Ishikawa (cell line): ENCODE data around the gene SMIM41.

Experiments used
- EGR1 ChIP-seq: IDR thresholded peaks from 2 replicates; pipeline ENCODE4 v1.6.1; 2012
- EP300 ChIP-seq: IDR thresholded peaks from 2 replicates; pipeline ENCODE4 v1.6.1; 2012; ENCODE audit warnings: borderline replicate concordance
- FOXM1 ChIP-seq: IDR thresholded peaks from 2 replicates; pipeline ENCODE4 v1.6.1; 2012; ENCODE audit warnings: low read depth, borderline replicate concordance
- MAX ChIP-seq: IDR thresholded peaks from 2 replicates; pipeline ENCODE4 v1.6.1; 2012
- RAD21 ChIP-seq: IDR thresholded peaks from 2 replicates; pipeline ENCODE4 v1.6.1; 2012; ENCODE audit warnings: low read depth
- REST ChIP-seq: IDR thresholded peaks from 2 replicates; pipeline ENCODE4 v1.6.1; 2012; ENCODE audit warnings: low read depth, mild to moderate bottlenecking
- TAF1 ChIP-seq: IDR thresholded peaks from 2 replicates; pipeline ENCODE4 v1.6.1; 2012; ENCODE audit warnings: low read depth, mild to moderate bottlenecking
- USF1 ChIP-seq: IDR thresholded peaks from 2 replicates; pipeline ENCODE4 v1.6.1; 2012
- YY1 ChIP-seq: IDR thresholded peaks from 2 replicates; pipeline ENCODE4 v1.6.1; 2012; ENCODE audit warnings: low read depth
- ZBTB7A ChIP-seq: IDR thresholded peaks from 2 replicates; pipeline ENCODE4 v1.6.1; 2012; ENCODE audit warnings: low read depth

- TF ChIP-seq ZBTB7A (peak; percentile 96; the same call in 1 of the 2 replicates), FOXM1 (peak; percentile 98), REST (no peak), YY1 (peak; percentile 68; the same call in 1 of the 2 replicates), TAF1 (no peak; the same call in 1 of the 2 replicates), RAD21 (no peak; the same call in 1 of the 2 replicates), EP300 (peak; percentile 99), EGR1 (peak; percentile 4; the same call in 1 of the 2 replicates), MAX (peak; percentile 86), USF1 (peak; percentile 49)
Observed at GRCh38 chr12:52147367-52147963, 68.0 kb downstream of the SMIM41 start.
